Smooth muscle cell (in vitro differentiated cells): ENCODE data around the gene MLLT10. TPM values are rescaled to one million over a fixed set of nuclear protein-coding genes. Genes with fewer than 3 reads are reported as not detected.
A peak's percentile ranks its signal among the peaks of the same experiment; 100 is the strongest.

Experiments
- DNase-seq: peaks from one replicate; lab custom pipeline; 2025; ENCODE audit not compliant: unreplicated experiment; lab: John Stamatoyannopoulos, UW
- H2AFZ ChIP-seq: fragments of 200-600 bp; sonication (generic); 2 replicates; pipeline ENCODE4 v1.6.0; 2016; ENCODE audit warnings: antibody characterized with exemption, low read depth, mild to moderate bottlenecking
- H3F3A ChIP-seq: fragments of 200-600 bp; sonication (generic); 2 replicates; pipeline ENCODE4 v1.6.0; 2017; ENCODE audit warnings: antibody characterized with exemption, low read depth
- H3K27ac ChIP-seq: fragments of 200-600 bp; sonication (generic); 2 replicates; pipeline ENCODE4 v1.5.1; 2016; ENCODE audit warnings: low read depth, mild to moderate bottlenecking
- H3K27me3 ChIP-seq: fragments of 200-600 bp; sonication (generic); 2 replicates; pipeline ENCODE4 v1.6.1; 2016; ENCODE audit warnings: low read depth, mild to moderate bottlenecking
- H3K36me3 ChIP-seq: fragments of 200-600 bp; sonication (generic); 2 replicates; pipeline ENCODE4 v1.5.1; 2016; ENCODE audit warnings: low read depth
- H3K4me1 ChIP-seq: fragments of 200-600 bp; sonication (generic); 2 replicates; pipeline ENCODE4 v1.5.1; 2016; ENCODE audit warnings: low read depth
- H3K4me2 ChIP-seq: fragments of 200-600 bp; sonication (generic); 2 replicates; pipeline ENCODE4 v1.6.0; 2016; ENCODE audit warnings: mild to moderate bottlenecking
- H3K4me3 ChIP-seq: fragments of 200-600 bp; sonication (generic); 2 replicates; pipeline ENCODE4 v1.5.1; 2016; ENCODE audit warnings: mild to moderate bottlenecking
- H3K79me2 ChIP-seq: fragments of 200-600 bp; sonication (generic); 2 replicates; pipeline ENCODE4 v1.6.0; 2016; ENCODE audit warnings: low read depth, mild to moderate bottlenecking
- H3K9ac ChIP-seq: fragments of 200-600 bp; sonication (generic); 2 replicates; pipeline ENCODE4 v1.6.0; 2016; ENCODE audit warnings: low read depth
- H3K9me3 ChIP-seq: fragments of 200-600 bp; sonication (generic); replicated peaks from 2 replicates; pipeline ENCODE4 v1.5.1; 2016; ENCODE audit warnings: low read depth
- H4K20me1 ChIP-seq: fragments of 200-600 bp; sonication (generic); 2 replicates; pipeline ENCODE4 v1.6.0; 2016; ENCODE audit warnings: low read depth
- CTCF ChIP-seq: fragments of 200-600 bp; sonication (generic); IDR thresholded peaks from 2 replicates; pipeline ENCODE4 v1.5.1; 2017; ENCODE audit warnings: borderline replicate concordance, mild to moderate bottlenecking, antibody characterized with exemption; ENCODE audit not compliant: insufficient read depth, poor library complexity, severe bottlenecking
- WGBS: methylation state at CpG from one replicate; pipeline ENCODE4 v1.1.7; 2016; ENCODE audit warnings: low lambda C conversion rate; 5-methylcytosine and 5-hydroxymethylcytosine counted together
- polyA plus RNA-seq: library from polyadenylated mRNA; unstranded; fragments of >200 nt; fragmentation: Nextera tagmentation; extraction: Ambion mirVana; gene quantifications from 2 replicates; pipeline ENCODE4 v1.2.1, GENCODE V29; 2016
- total RNA-seq: library from RNA; depleted of rRNA; stranded (reverse); fragments of >200 nt; gene quantifications from 2 replicates; pipeline ENCODE4 v1.2.3, GENCODE V29; 2014

The MLLT10 gene
- total and polyA plus RNA-seq, 2 experiments from 2014 or later, result 6.8 to 43.6 TPM

- 2% methylated on average over 4 of the region's 4 CpGs for WGBS
Measured at GRCh38 chr10:21724687-21725367, 190.8 kb downstream of the MLLT10 start.

GRCh38 chr10:21726601-21727225 lies 192.7 kb downstream of the MLLT10 start:
- Histone ChIP-seq H3F3A (peaks cover 35% of the 10 kb centered on the region), H3K9me3 (no peaks in the 10 kb centered on the region), H2AFZ (no peak overlapping the region), H4K20me1 (peaks cover 49% of the 10 kb centered on the region), H3K4me1 (peaks cover 48% of the 10 kb centered on the region), H3K9ac (no peak overlapping the region), H3K36me3 (no peaks in the 10 kb centered on the region), H3K27ac (peak overlapping the region; percentile 13), H3K4me3 (no peak overlapping the region), H3K27me3 (no peaks in the 10 kb centered on the region), H3K4me2 (peak overlapping the region; percentile 59), H3K79me2 (peaks cover 26% of the 10 kb centered on the region)
- DNase-seq, result no peak
- WGBS, result 25% methylated on average over 3 of the region's 3 CpGs
- TF ChIP-seq CTCF, result no peak

More at GRCh38 chr10:21724687-21725367, 190.8 kb downstream of the MLLT10 start:
- Histone ChIP-seq H3K4me1 (peaks cover 39% of the 10 kb centered on the region), H3K9ac (peak overlapping the region; percentile 38), H3K9me3 (no peaks in the 10 kb centered on the region), H3K36me3 (no peaks in the 10 kb centered on the region), H4K20me1 (peaks cover 64% of the 10 kb centered on the region), H3K27me3 (no peaks in the 10 kb centered on the region), H3K27ac (peak overlapping the region; percentile 70), H3K79me2 (peaks cover 23% of the 10 kb centered on the region), H3F3A (peaks cover 35% of the 10 kb centered on the region), H3K4me2 (peak overlapping the region; percentile 64), H3K4me3 (peak overlapping the region; percentile 19), H2AFZ (no peak overlapping the region)
- TF ChIP-seq CTCF, result no peak
- DNase-seq, result peak; percentile 37

GRCh38 chr10:21727452-21728168 lies 193.6 kb downstream of the MLLT10 start:
- Histone ChIP-seq H2AFZ (no peak overlapping the region), H3K36me3 (no peaks in the 10 kb centered on the region), H3K4me3 (peak overlapping the region; percentile 8), H3K4me2 (peak overlapping the region; percentile 59), H3F3A (peaks cover 35% of the 10 kb centered on the region), H4K20me1 (peaks cover 45% of the 10 kb centered on the region), H3K9ac (no peak overlapping the region), H3K27ac (peak overlapping the region; percentile 13), H3K79me2 (peaks cover 21% of the 10 kb centered on the region), H3K4me1 (peaks cover 52% of the 10 kb centered on the region), H3K9me3 (no peaks in the 10 kb centered on the region), H3K27me3 (no peaks in the 10 kb centered on the region)
- no peak for DNase-seq
- 10% methylated on average over 13 of the region's 13 CpGs for WGBS
- no peak for TF ChIP-seq CTCF
